Measurements from ENCODE around the gene RYR2. TPM values are rescaled to one million over a fixed set of nuclear protein-coding genes. Genes with fewer than 3 reads are reported as not detected.

Gene RYR2
- total and polyA plus RNA-seq, 2 of the 8 experiments (the other 6 are each of a cell fraction or from before 2014, with no cell fraction given) = 1.3 to 4.4 TPM

DNA sequence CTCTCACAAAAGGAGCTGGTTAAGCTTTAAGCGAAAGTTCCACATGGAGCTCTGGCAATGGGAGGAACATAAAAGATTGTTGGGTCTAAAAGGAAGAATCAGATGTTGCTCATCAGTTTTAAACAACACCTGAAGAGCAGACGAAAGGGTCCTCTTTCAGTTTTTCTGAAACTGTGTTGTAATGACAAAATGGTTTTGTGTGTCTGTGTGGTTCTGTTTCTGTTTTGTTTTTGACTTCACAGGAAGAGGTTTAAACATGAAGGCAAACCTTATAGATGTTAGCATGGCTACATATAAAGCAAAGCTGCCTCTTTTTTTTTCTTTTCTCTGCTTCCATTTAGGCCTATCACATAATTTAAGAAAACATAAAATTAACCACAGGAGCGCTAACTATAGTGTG, 712.6 kb downstream of the RYR2 start (continued):
- TF ChIP-seq, protein P1, sequence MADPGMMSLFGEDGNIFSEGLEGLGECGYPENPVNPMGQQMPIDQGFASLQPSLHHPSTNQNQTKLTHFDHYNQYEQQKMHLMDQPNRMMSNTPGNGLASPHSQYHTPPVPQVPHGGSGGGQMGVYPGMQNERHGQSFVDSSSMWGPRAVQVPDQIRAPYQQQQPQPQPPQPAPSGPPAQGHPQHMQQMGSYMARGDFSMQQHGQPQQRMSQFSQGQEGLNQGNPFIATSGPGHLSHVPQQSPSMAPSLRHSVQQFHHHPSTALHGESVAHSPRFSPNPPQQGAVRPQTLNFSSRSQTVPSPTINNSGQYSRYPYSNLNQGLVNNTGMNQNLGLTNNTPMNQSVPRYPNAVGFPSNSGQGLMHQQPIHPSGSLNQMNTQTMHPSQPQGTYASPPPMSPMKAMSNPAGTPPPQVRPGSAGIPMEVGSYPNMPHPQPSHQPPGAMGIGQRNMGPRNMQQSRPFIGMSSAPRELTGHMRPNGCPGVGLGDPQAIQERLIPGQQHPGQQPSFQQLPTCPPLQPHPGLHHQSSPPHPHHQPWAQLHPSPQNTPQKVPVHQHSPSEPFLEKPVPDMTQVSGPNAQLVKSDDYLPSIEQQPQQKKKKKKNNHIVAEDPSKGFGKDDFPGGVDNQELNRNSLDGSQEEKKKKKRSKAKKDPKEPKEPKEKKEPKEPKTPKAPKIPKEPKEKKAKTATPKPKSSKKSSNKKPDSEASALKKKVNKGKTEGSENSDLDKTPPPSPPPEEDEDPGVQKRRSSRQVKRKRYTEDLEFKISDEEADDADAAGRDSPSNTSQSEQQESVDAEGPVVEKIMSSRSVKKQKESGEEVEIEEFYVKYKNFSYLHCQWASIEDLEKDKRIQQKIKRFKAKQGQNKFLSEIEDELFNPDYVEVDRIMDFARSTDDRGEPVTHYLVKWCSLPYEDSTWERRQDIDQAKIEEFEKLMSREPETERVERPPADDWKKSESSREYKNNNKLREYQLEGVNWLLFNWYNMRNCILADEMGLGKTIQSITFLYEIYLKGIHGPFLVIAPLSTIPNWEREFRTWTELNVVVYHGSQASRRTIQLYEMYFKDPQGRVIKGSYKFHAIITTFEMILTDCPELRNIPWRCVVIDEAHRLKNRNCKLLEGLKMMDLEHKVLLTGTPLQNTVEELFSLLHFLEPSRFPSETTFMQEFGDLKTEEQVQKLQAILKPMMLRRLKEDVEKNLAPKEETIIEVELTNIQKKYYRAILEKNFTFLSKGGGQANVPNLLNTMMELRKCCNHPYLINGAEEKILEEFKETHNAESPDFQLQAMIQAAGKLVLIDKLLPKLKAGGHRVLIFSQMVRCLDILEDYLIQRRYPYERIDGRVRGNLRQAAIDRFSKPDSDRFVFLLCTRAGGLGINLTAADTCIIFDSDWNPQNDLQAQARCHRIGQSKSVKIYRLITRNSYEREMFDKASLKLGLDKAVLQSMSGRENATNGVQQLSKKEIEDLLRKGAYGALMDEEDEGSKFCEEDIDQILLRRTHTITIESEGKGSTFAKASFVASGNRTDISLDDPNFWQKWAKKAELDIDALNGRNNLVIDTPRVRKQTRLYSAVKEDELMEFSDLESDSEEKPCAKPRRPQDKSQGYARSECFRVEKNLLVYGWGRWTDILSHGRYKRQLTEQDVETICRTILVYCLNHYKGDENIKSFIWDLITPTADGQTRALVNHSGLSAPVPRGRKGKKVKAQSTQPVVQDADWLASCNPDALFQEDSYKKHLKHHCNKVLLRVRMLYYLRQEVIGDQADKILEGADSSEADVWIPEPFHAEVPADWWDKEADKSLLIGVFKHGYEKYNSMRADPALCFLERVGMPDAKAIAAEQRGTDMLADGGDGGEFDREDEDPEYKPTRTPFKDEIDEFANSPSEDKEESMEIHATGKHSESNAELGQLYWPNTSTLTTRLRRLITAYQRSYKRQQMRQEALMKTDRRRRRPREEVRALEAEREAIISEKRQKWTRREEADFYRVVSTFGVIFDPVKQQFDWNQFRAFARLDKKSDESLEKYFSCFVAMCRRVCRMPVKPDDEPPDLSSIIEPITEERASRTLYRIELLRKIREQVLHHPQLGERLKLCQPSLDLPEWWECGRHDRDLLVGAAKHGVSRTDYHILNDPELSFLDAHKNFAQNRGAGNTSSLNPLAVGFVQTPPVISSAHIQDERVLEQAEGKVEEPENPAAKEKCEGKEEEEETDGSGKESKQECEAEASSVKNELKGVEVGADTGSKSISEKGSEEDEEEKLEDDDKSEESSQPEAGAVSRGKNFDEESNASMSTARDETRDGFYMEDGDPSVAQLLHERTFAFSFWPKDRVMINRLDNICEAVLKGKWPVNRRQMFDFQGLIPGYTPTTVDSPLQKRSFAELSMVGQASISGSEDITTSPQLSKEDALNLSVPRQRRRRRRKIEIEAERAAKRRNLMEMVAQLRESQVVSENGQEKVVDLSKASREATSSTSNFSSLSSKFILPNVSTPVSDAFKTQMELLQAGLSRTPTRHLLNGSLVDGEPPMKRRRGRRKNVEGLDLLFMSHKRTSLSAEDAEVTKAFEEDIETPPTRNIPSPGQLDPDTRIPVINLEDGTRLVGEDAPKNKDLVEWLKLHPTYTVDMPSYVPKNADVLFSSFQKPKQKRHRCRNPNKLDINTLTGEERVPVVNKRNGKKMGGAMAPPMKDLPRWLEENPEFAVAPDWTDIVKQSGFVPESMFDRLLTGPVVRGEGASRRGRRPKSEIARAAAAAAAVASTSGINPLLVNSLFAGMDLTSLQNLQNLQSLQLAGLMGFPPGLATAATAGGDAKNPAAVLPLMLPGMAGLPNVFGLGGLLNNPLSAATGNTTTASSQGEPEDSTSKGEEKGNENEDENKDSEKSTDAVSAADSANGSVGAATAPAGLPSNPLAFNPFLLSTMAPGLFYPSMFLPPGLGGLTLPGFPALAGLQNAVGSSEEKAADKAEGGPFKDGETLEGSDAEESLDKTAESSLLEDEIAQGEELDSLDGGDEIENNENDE (IDR thresholded peaks at IDR 0.05; ENCODE audit: insufficient replicate concordance, low read length) = no peak
- TF ChIP-seq TBP (IDR thresholded peaks at IDR 0.05; ENCODE audit: low read depth, low read length) (no peak), SUZ12 (IDR thresholded peaks at IDR 0.05; ENCODE audit: low read length) (no peak), CHD2 (IDR thresholded peaks at IDR 0.05; ENCODE audit: low read length) (no peak), SP1 (IDR thresholded peaks at IDR 0.05; ENCODE audit: low read depth, low read length) (no peak), KDM5A (IDR thresholded peaks at IDR 0.05; ENCODE audit: low read length) (no peak)
- TF ChIP-seq, protein P2, sequence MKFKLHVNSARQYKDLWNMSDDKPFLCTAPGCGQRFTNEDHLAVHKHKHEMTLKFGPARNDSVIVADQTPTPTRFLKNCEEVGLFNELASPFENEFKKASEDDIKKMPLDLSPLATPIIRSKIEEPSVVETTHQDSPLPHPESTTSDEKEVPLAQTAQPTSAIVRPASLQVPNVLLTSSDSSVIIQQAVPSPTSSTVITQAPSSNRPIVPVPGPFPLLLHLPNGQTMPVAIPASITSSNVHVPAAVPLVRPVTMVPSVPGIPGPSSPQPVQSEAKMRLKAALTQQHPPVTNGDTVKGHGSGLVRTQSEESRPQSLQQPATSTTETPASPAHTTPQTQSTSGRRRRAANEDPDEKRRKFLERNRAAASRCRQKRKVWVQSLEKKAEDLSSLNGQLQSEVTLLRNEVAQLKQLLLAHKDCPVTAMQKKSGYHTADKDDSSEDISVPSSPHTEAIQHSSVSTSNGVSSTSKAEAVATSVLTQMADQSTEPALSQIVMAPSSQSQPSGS (IDR thresholded peaks at IDR 0.05; ENCODE audit: low read length) = no peak
